ENCODE data around the gene RAB6B.

GRCh38 chr3:133937756-133938601 lies 42.3 kb upstream of the RAB6B start:
- TF ChIP-seq ZFP3 (CRISPR knock-in tag; IDR thresholded peaks at IDR 0.05) (no peak), CREB5 (CRISPR knock-in tag; IDR thresholded peaks at IDR 0.05; ENCODE audit: low read depth) (no peak), RARB (CRISPR knock-in tag; IDR thresholded peaks at IDR 0.05) (no peak), OSR1 (CRISPR knock-in tag; IDR thresholded peaks at IDR 0.05) (no peak), PATZ1 (CRISPR knock-in tag; IDR thresholded peaks at IDR 0.05; ENCODE audit: borderline replicate concordance) (no peak)

Measured in SK-N-SH treated with all-trans-retinoic acid at 6 μM for 48 hours (cell line).